Stomach smooth muscle (tissue), 2 donors: ENCODE data around the gene UIMC1.

Source experiments
- H3K27ac ChIP-seq: one replicate; pipeline ENCODE4 v1.7.0; 2013; ENCODE audit warnings: mild to moderate bottlenecking, low read length, inconsistent platforms
- H3K27me3 ChIP-seq, 2 donors: one replicate each; pipeline ENCODE4 v1.7.0; 2013; ENCODE audit warnings: low read length in 2 of 2; ENCODE audit not compliant: insufficient read depth in 2 of 2, control insufficient read depth in 1 of 2
- H3K36me3 ChIP-seq, 2 donors: one replicate each; pipeline ENCODE4 v1.7.0; 2013; ENCODE audit warnings: low read length in 2 of 2; ENCODE audit not compliant: control insufficient read depth in 2 of 2, insufficient read depth in 2 of 2
- H3K4me1 ChIP-seq: one replicate; pipeline ENCODE4 v1.7.0; 2013; ENCODE audit warnings: low read length; ENCODE audit not compliant: control insufficient read depth, insufficient read depth
- H3K4me3 ChIP-seq, 2 donors: one replicate each; pipeline ENCODE4 v1.7.0; 2013; ENCODE audit warnings: low read length in 2 of 2
- H3K9ac ChIP-seq, 2 donors: one replicate each; pipeline ENCODE4 v1.7.0; 2013; ENCODE audit warnings: low read length in 2 of 2, mild to moderate bottlenecking in 1 of 2
- H3K9me3 ChIP-seq, 2 donors: one replicate each; pipeline ENCODE4 v1.7.0; 2013; ENCODE audit warnings: low read length in 2 of 2; ENCODE audit not compliant: control insufficient read depth in 2 of 2
- donor health status: healthy.
- donor health status: Pancreatic carcinoma.

Gene UIMC1

DNA sequence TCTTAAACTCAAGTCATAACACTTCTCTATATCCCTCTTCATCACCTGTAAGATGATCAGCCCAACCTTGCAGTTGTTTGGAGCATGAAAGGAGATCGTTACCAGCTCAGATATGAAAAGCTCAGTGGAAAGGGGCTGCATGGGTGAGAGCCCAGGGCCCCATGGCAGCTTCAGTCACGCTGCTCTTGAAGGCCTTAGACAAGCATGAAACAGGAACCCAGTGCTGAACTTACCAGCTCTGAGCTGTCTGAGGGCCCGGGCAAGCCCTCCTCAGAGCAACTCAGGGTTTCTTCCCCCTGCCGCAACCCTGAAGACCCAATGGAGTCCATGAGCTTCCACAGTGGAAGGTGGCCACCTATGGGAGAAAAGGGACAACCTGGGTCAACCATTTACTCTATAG lies 110.7 kb downstream of the UIMC1 start:
- H3K36me3 ChIP-seq, result no peaks in the 10 kb centered on the region
- H3K4me3 ChIP-seq, result no peak overlapping the region
- peaks cover 5% of the 10 kb centered on the region for H3K4me1 ChIP-seq
- H3K9me3 ChIP-seq, result no peaks in the 10 kb centered on the region
- H3K27ac ChIP-seq, result no peak overlapping the region
- no peak overlapping the region for H3K9ac ChIP-seq
- H3K27me3 ChIP-seq, result peaks cover 0 to 5% of the 10 kb centered on the region in 2 donors

- no peaks in the 10 kb centered on the region for H3K9me3 ChIP-seq
- H3K27me3 ChIP-seq, result peaks cover 0 to 8% of the 10 kb centered on the region in 2 donors
- no peak overlapping the region for H3K9ac ChIP-seq
- no peak overlapping the region for H3K4me3 ChIP-seq
- H3K27ac ChIP-seq, result no peak overlapping the region
- H3K4me1 ChIP-seq, result no peaks in the 10 kb centered on the region
- H3K36me3 ChIP-seq, result no peaks in the 10 kb centered on the region
Observed at GRCh38 chr5:176894298-176894697, 112.3 kb downstream of the UIMC1 start.

- Histone ChIP-seq H3K9me3 (no peaks in the 10 kb centered on the region), H3K9ac (no peak overlapping the region), H3K4me3 (no peak overlapping the region), H3K27ac (no peak overlapping the region), H3K4me1 (no peaks in the 10 kb centered on the region), H3K27me3 (peaks cover 0 to 8% of the 10 kb centered on the region in 2 donors), H3K36me3 (no peaks in the 10 kb centered on the region)
Observed at GRCh38 chr5:176892663-176893062, 113.9 kb downstream of the UIMC1 start.

- H3K36me3 ChIP-seq, result no peaks in the 10 kb centered on the region
- no peak overlapping the region for H3K9ac ChIP-seq
- H3K4me1 ChIP-seq, result no peaks in the 10 kb centered on the region
- H3K27ac ChIP-seq, result no peak overlapping the region
- H3K9me3 ChIP-seq, result no peaks in the 10 kb centered on the region
- no peak overlapping the region for H3K4me3 ChIP-seq
- peaks cover 0 to 8% of the 10 kb centered on the region in 2 donors for H3K27me3 ChIP-seq
Observed at GRCh38 chr5:176891331-176891958, 115.1 kb downstream of the UIMC1 start.

GRCh38 chr5:176890455-176891330 lies 115.9 kb downstream of the UIMC1 start:
- H3K9me3 ChIP-seq, result no peaks in the 10 kb centered on the region
- H3K36me3 ChIP-seq, result no peaks in the 10 kb centered on the region
- no peak overlapping the region for H3K4me3 ChIP-seq
- H3K27ac ChIP-seq, result no peak overlapping the region
- no peak overlapping the region for H3K9ac ChIP-seq
- H3K27me3 ChIP-seq, result peaks cover 0 to 8% of the 10 kb centered on the region in 2 donors
- no peaks in the 10 kb centered on the region for H3K4me1 ChIP-seq

GRCh38 chr5:176889321-176890280 lies 117.0 kb downstream of the UIMC1 start:
- no peak overlapping the region for H3K27ac ChIP-seq
- no peaks in the 10 kb centered on the region for H3K36me3 ChIP-seq
- no peak overlapping the region for H3K4me3 ChIP-seq
- H3K27me3 ChIP-seq, result peaks cover 0 to 8% of the 10 kb centered on the region in 2 donors
- no peaks in the 10 kb centered on the region for H3K9me3 ChIP-seq
- H3K9ac ChIP-seq, result no peak overlapping the region
- no peaks in the 10 kb centered on the region for H3K4me1 ChIP-seq

DNA sequence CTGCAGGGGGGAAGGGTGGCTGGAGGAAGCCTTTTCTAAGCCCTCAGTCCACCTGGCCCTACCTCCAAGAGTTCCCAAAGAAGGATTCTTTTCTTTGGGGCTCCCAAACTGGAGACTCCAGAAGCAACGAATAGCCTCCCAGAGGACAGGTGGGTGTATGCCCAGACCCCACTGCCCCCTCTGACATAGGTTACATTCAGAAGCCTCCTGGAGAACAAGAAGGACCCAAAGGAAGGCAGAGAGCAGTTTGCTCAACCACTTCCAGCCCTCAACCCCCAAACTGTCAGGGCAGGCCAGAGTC lies 117.8 kb downstream of the UIMC1 start:
- Histone ChIP-seq H3K27me3 (peaks cover 0 to 8% of the 10 kb centered on the region in 2 donors), H3K9me3 (no peaks in the 10 kb centered on the region), H3K36me3 (no peaks in the 10 kb centered on the region), H3K4me1 (no peaks in the 10 kb centered on the region), H3K27ac (no peak overlapping the region), H3K9ac (no peak overlapping the region), H3K4me3 (no peak overlapping the region)

DNA sequence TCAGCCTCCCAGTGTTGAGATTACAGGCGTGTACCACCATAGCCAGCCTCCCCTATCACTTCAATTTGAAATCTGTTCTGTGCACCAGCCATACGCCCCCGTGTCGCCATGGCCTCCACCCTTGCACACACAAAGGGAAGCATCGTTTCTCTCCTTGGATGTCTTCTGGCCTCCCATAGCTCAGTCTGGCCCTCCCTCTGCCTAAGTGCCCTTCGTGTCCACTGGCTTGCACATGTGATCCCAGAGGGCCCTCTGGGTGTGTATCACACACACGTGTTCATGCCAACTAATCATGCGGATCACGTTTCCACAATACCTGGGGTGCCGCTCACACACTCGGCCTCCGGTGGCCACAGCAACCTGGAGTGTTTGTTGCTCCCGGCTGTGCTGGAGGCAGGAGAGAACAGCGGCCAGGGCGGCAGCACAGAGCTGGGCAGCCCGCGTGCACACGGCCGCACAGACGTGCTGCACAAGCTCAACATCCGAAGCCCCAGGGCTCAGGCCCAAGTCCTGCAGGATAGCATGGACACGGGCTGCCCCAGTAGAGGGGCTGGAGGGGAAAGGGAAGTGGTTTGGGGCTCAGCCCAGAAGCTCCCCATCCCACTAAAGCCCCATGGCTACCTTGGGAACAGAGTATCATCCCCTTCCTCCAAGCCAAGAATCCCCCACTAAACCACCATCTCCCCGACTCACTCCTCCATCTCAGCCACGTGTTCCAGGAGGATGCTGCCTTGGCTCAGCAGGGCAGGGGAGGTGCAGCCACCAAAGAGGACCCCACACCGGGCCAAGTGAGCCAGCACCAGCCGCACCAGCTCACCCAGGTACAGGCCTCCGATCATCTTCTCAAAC lies 118.3 kb downstream of the UIMC1 start:
- Histone ChIP-seq H3K4me1 (no peaks in the 10 kb centered on the region), H3K27me3 (peaks cover 0 to 7% of the 10 kb centered on the region in 2 donors), H3K27ac (no peak overlapping the region), H3K9me3 (no peaks in the 10 kb centered on the region), H3K9ac (no peak overlapping the region), H3K4me3 (no peak overlapping the region), H3K36me3 (no peaks in the 10 kb centered on the region)

GRCh38 chr5:176887252-176887849 lies 119.2 kb downstream of the UIMC1 start:
- no peaks in the 10 kb centered on the region for H3K36me3 ChIP-seq
- no peak overlapping the region for H3K27ac ChIP-seq
- H3K4me3 ChIP-seq, result no peak overlapping the region
- no peak overlapping the region for H3K9ac ChIP-seq
- no peaks in the 10 kb centered on the region for H3K9me3 ChIP-seq
- H3K4me1 ChIP-seq, result no peaks in the 10 kb centered on the region
- H3K27me3 ChIP-seq, result peaks cover 0 to 5% of the 10 kb centered on the region in 2 donors
